ENCODE measurements around the gene TRAK2. TPM values are rescaled to one million over a fixed set of nuclear protein-coding genes. Genes with fewer than 3 reads are reported as not detected.

TRAK2 gene
- total RNA-seq, 3 donors from 2014 or later, result 35.4 to 62.2 (median 50.1) TPM

DNA sequence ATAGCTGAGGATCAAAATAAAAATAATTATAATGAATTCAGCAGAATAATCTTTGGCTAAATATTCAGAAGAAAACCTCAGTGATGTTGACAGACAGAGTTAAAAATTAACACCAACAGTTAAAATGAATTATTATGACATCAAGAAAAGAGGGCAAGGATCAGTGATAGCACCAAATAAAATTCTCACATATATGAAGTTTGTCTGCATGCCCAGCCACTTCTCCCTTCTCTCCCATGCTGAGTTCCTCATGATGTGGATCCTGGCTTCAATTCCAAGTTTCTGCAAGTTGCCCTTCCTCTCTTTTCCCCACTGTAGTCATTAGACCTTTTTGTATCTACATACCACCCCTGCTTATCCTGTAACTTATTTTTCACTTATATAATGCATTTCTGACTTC, 7.1 kb upstream of the TRAK2 start:
- intact Hi-C loops (cut with DNase I; ENCODE audit: low total_unique reads), result no loop called here
- Histone ChIP-seq H3K4me3 (no peak overlapping the region), H3K27me3 (no peaks in the 10 kb centered on the region), H3K4me1 (no peaks in the 10 kb centered on the region), H3K9me3 (no peaks in the 10 kb centered on the region), H3K36me3 (no peaks in the 10 kb centered on the region), H3K27ac (no peak overlapping the region)
- no peak for TF ChIP-seq POLR2AphosphoS5 (IDR thresholded peaks at IDR 0.05)
- TF ChIP-seq POLR2A (IDR thresholded peaks at IDR 0.05), result no peak
- TF ChIP-seq, protein P1, sequence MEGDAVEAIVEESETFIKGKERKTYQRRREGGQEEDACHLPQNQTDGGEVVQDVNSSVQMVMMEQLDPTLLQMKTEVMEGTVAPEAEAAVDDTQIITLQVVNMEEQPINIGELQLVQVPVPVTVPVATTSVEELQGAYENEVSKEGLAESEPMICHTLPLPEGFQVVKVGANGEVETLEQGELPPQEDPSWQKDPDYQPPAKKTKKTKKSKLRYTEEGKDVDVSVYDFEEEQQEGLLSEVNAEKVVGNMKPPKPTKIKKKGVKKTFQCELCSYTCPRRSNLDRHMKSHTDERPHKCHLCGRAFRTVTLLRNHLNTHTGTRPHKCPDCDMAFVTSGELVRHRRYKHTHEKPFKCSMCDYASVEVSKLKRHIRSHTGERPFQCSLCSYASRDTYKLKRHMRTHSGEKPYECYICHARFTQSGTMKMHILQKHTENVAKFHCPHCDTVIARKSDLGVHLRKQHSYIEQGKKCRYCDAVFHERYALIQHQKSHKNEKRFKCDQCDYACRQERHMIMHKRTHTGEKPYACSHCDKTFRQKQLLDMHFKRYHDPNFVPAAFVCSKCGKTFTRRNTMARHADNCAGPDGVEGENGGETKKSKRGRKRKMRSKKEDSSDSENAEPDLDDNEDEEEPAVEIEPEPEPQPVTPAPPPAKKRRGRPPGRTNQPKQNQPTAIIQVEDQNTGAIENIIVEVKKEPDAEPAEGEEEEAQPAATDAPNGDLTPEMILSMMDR (IDR thresholded peaks at IDR 0.05), result no peak
- DNase-seq (ENCODE audit: low spot score in 2 of 2), result no peak

DNA sequence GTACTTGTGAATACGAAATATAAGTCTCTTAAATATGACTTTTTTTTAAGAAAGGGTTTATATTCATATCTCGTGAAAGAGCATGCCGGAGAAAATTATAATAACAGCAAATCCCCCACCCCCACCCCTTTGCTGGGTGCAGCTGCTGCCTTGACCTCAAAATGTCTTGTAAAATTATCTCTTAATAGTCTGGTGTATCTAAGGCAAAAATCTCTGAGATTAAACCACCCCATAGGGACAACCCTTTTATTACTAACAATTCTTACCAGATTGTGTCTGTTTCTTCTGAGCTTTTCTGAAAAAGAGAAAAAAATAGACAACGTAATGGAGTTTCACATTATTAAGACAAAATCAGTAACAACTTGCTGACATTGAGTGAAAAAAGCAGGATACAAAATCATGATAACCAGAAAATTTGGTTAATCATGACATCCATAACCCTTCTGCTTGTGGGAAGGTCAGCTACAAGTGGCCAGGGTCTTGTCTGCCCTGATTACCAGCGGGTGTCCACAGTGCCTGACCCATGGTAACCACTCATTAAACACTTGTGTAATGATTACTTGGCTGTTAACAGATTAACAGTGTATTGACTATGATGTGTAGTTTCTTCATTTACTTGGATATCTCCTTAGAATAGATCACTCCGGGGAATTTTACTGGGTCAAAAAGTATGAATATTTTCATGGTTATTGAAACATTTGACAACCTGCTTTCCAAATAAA, 1.8 kb upstream of the TRAK2 start:
- no peaks in the 10 kb centered on the region for H3K27me3 ChIP-seq
- H3K27ac ChIP-seq, result no peak overlapping the region
- H3K9me3 ChIP-seq, result no peaks in the 10 kb centered on the region
- TF ChIP-seq POLR2A (IDR thresholded peaks at IDR 0.05) (no peak), POLR2AphosphoS5 (IDR thresholded peaks at IDR 0.05) (no peak)
- TF ChIP-seq, protein P1 (IDR thresholded peaks at IDR 0.05), result no peak
- intact Hi-C loops (cut with DNase I; ENCODE audit: low total_unique reads), result no loop called here
- H3K4me1 ChIP-seq, result peaks cover 0 to 8% of the 10 kb centered on the region in 2 donors
- no peak for DNase-seq (ENCODE audit: low spot score in 2 of 2)
- H3K4me3 ChIP-seq, result peak overlapping the region; percentile 71 to 89 (median 77)
- no peaks in the 10 kb centered on the region for H3K36me3 ChIP-seq

DNA sequence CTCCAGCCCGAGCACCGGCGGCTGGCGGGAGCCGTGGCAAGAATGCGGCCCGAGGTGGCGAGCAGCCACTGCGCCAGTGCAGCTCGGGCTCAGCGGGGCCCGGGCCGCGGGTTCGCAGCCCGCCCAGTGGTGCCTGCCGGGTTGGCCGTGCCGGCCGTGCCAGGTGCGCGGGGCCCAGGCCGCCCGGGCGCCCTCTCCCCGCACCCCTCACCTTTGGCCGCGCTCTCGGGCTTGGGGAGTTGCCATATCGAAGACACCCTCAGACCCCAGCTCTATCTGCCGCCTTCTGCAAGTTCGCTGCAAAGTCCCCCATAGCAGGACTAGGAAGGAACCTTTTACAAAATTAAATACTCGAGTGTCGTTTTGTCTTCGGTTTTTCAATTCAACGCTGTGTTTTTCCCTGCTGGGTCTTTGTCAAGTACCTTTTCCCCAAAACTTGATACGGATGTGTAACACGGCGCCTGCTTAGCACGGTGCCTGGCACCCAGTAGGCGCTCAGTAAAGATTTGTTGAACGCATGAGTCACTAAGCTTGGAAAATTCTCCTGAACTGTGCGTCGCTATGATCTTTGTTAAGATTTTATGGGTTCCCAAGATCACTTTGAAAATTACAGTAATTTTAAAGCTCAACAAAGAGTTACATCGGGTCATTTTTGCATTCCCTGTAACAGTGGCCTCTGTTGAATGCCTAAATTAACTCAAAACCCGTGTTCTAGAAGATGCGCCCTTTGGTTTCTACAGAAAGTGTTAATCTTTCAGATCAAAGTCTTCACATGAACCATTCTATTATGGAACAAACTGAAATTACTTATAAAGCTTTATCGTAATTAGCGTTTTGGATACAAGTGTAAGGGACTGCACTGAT, 1.0 kb upstream of the TRAK2 start:
- Histone ChIP-seq H3K36me3 (no peaks in the 10 kb centered on the region), H3K4me3 (peak overlapping the region; percentile 71 to 89 (median 77)), H3K4me1 (peaks cover 0 to 8% of the 10 kb centered on the region in 2 donors), H3K9me3 (no peaks in the 10 kb centered on the region), H3K27me3 (no peaks in the 10 kb centered on the region), H3K27ac (peak overlapping the region; percentile 84 to 90)
- intact Hi-C loops (cut with DNase I; ENCODE audit: low total_unique reads), result no loop called here
- TF ChIP-seq POLR2A (IDR thresholded peaks at IDR 0.05), result no peak
- TF ChIP-seq, protein P1 (IDR thresholded peaks at IDR 0.05), result no peak
- no peak for TF ChIP-seq POLR2AphosphoS5 (IDR thresholded peaks at IDR 0.05)
- no peak for DNase-seq (ENCODE audit: low spot score in 2 of 2)

DNA sequence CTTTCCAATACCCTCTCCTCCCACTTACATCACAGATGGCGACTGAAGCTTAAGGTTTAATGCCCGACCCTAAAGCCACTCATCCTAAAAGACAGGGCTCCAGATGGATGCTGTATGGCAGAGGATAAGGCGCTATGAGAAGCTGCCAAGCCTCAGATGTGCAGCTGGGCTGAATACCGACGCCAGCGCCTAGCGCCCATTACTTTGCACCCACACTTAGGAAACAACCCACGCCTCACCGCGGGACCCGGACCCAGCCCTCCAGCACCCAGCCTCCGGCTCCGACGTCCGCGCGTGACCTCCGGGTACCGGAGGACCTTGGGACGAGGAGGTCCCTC, 335 bp downstream of the TRAK2 start:
- TF ChIP-seq POLR2A (IDR thresholded peaks at IDR 0.05), result no peak
- TF ChIP-seq POLR2AphosphoS5 (IDR thresholded peaks at IDR 0.05), result no peak
- TF ChIP-seq, protein P1 (IDR thresholded peaks at IDR 0.05), result no peak
- Histone ChIP-seq H3K4me3 (peak overlapping the region; percentile 71 to 89 (median 77)), H3K27me3 (no peaks in the 10 kb centered on the region), H3K4me1 (peaks cover 0 to 8% of the 10 kb centered on the region in 2 donors), H3K36me3 (no peaks in the 10 kb centered on the region), H3K9me3 (no peaks in the 10 kb centered on the region), H3K27ac (peak overlapping the region; percentile 84 to 90)
- DNase-seq (ENCODE audit: low spot score in 2 of 2), result no peak
- intact Hi-C loops (cut with DNase I; ENCODE audit: low total_unique reads), result no loop called here

DNA sequence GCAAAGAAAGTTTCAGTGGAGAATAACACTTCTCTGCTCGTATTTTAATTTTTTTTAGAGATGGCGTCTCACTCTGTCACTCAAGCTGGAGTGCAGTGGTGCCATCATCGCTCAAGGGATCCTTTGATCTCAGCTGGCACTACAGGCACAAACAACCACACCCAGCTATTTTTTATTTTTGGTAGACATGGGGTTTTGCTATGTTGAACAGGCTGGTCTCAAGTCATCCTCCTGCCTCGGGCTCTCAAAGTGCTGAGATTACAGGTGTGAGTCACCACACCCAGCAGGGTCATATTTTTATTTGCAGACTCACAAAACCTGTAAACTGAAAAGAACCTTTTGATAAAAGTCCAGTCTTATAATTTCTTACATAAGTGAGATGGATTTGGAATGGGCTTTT, 2.6 kb downstream of the TRAK2 start:
- intact Hi-C loops (cut with DNase I; ENCODE audit: low total_unique reads), result no loop called here
- TF ChIP-seq POLR2AphosphoS5 (IDR thresholded peaks at IDR 0.05) (no peak), POLR2A (IDR thresholded peaks at IDR 0.05) (no peak)
- TF ChIP-seq, protein P1 (IDR thresholded peaks at IDR 0.05), result no peak
- no peak for DNase-seq (ENCODE audit: low spot score in 2 of 2)
- H3K4me3 ChIP-seq, result no peak overlapping the region
- no peaks in the 10 kb centered on the region for H3K36me3 ChIP-seq
- peaks cover 0 to 8% of the 10 kb centered on the region in 2 donors for H3K4me1 ChIP-seq
- H3K9me3 ChIP-seq, result no peaks in the 10 kb centered on the region
- H3K27me3 ChIP-seq, result no peaks in the 10 kb centered on the region
- no peak overlapping the region for H3K27ac ChIP-seq
